ENCODE data around the gene TLN1.

Gene TLN1

GRCh38 chr9:35700031-35700430 is 32.0 kb downstream of the TLN1 start:
- peaks cover 19 to 94% (median 90%) of the 10 kb centered on the region in 5 donors for H3K36me3 ChIP-seq (ENCODE audit: control insufficient read depth in 5 of 5, insufficient read depth in 5 of 5, low read length in 5 of 5)
- no peak overlapping the region for H3K4me3 ChIP-seq (ENCODE audit: low read depth in 1 of 5, low read length in 5 of 5)
- H3K27ac ChIP-seq (ENCODE audit: low read depth, low read length): no peak overlapping the region
- H3K4me1 ChIP-seq (ENCODE audit: control insufficient read depth in 5 of 5, insufficient read depth in 5 of 5, low read length in 5 of 5): peaks cover 0 to 4% (median 0%) of the 10 kb centered on the region in 5 donors
- no peaks in the 10 kb centered on the region for H3K27me3 ChIP-seq (ENCODE audit: control insufficient read depth in 5 of 5, insufficient read depth in 4 of 5, low read length in 5 of 5)
- H3K9me3 ChIP-seq (ENCODE audit: control insufficient read depth in 5 of 5, low read length in 5 of 5): no peaks in the 10 kb centered on the region
- H3K9ac ChIP-seq (ENCODE audit: low read length in 5 of 5): no peak overlapping the region

- H3K36me3 ChIP-seq (ENCODE audit: control insufficient read depth in 5 of 5, insufficient read depth in 5 of 5, low read length in 5 of 5): peaks cover 15 to 76% (median 72%) of the 10 kb centered on the region in 5 donors
- H3K27me3 ChIP-seq (ENCODE audit: control insufficient read depth in 5 of 5, insufficient read depth in 4 of 5, low read length in 5 of 5): no peaks in the 10 kb centered on the region
- no peaks in the 10 kb centered on the region for H3K9me3 ChIP-seq (ENCODE audit: control insufficient read depth in 5 of 5, low read length in 5 of 5)
- H3K27ac ChIP-seq (ENCODE audit: low read depth, low read length): no peak overlapping the region
- H3K4me1 ChIP-seq (ENCODE audit: control insufficient read depth in 5 of 5, insufficient read depth in 5 of 5, low read length in 5 of 5): peaks cover 0 to 4% (median 0%) of the 10 kb centered on the region in 5 donors
- H3K9ac ChIP-seq (ENCODE audit: low read length in 5 of 5): no peak overlapping the region
- H3K4me3 ChIP-seq (ENCODE audit: low read depth in 1 of 5, low read length in 5 of 5): no peak overlapping the region
Observed at GRCh38 chr9:35698231-35698630, 33.8 kb downstream of the TLN1 start.

- Histone ChIP-seq H3K27ac (ENCODE audit: low read depth, low read length) (no peak overlapping the region), H3K4me3 (ENCODE audit: low read depth in 1 of 5, low read length in 5 of 5) (no peak overlapping the region), H3K4me1 (ENCODE audit: control insufficient read depth in 5 of 5, insufficient read depth in 5 of 5, low read length in 5 of 5) (peaks cover 0 to 4% (median 0%) of the 10 kb centered on the region in 5 donors), H3K36me3 (ENCODE audit: control insufficient read depth in 5 of 5, insufficient read depth in 5 of 5, low read length in 5 of 5) (peaks cover 15 to 68% (median 65%) of the 10 kb centered on the region in 5 donors), H3K9me3 (ENCODE audit: control insufficient read depth in 5 of 5, low read length in 5 of 5) (no peaks in the 10 kb centered on the region), H3K27me3 (ENCODE audit: control insufficient read depth in 5 of 5, insufficient read depth in 4 of 5, low read length in 5 of 5) (no peaks in the 10 kb centered on the region), H3K9ac (ENCODE audit: low read length in 5 of 5) (no peak overlapping the region)
Observed at GRCh38 chr9:35697486-35697885, 34.5 kb downstream of the TLN1 start.

GRCh38 chr9:35696520-35697215 is 35.3 kb downstream of the TLN1 start:
- no peak overlapping the region for H3K27ac ChIP-seq (ENCODE audit: low read depth, low read length)
- no peaks in the 10 kb centered on the region for H3K9me3 ChIP-seq (ENCODE audit: control insufficient read depth in 5 of 5, low read length in 5 of 5)
- H3K4me1 ChIP-seq (ENCODE audit: control insufficient read depth in 5 of 5, insufficient read depth in 5 of 5, low read length in 5 of 5): peaks cover 0 to under 1% (median 0%) of the 10 kb centered on the region in 5 donors
- H3K27me3 ChIP-seq (ENCODE audit: control insufficient read depth in 5 of 5, insufficient read depth in 4 of 5, low read length in 5 of 5): no peaks in the 10 kb centered on the region
- H3K36me3 ChIP-seq (ENCODE audit: control insufficient read depth in 5 of 5, insufficient read depth in 5 of 5, low read length in 5 of 5): peaks cover 14 to 61% (median 58%) of the 10 kb centered on the region in 5 donors
- H3K4me3 ChIP-seq (ENCODE audit: low read depth in 1 of 5, low read length in 5 of 5): no peak overlapping the region
- no peak overlapping the region for H3K9ac ChIP-seq (ENCODE audit: low read length in 5 of 5)

- Histone ChIP-seq H3K9me3 (ENCODE audit: control insufficient read depth in 5 of 5, low read length in 5 of 5) (no peaks in the 10 kb centered on the region), H3K27ac (ENCODE audit: low read depth, low read length) (no peak overlapping the region), H3K4me1 (ENCODE audit: control insufficient read depth in 5 of 5, insufficient read depth in 5 of 5, low read length in 5 of 5) (peaks cover 3 to 7% (median 6%) of the 10 kb centered on the region in 5 donors), H3K9ac (ENCODE audit: low read length in 5 of 5) (no peak overlapping the region), H3K4me3 (ENCODE audit: low read depth in 1 of 5, low read length in 5 of 5) (no peak overlapping the region), H3K36me3 (ENCODE audit: control insufficient read depth in 5 of 5, insufficient read depth in 5 of 5, low read length in 5 of 5) (peaks cover 8 to 54% (median 51%) of the 10 kb centered on the region in 5 donors), H3K27me3 (ENCODE audit: control insufficient read depth in 5 of 5, insufficient read depth in 4 of 5, low read length in 5 of 5) (no peaks in the 10 kb centered on the region)
Observed at GRCh38 chr9:35695943-35696401, 36.0 kb downstream of the TLN1 start.

GRCh38 chr9:35691757-35692301 is 40.2 kb downstream of the TLN1 start:
- H3K9ac ChIP-seq (ENCODE audit: low read length in 5 of 5): no peak overlapping the region
- no peaks in the 10 kb centered on the region for H3K27me3 ChIP-seq (ENCODE audit: control insufficient read depth in 5 of 5, insufficient read depth in 4 of 5, low read length in 5 of 5)
- H3K36me3 ChIP-seq (ENCODE audit: control insufficient read depth in 5 of 5, insufficient read depth in 5 of 5, low read length in 5 of 5): peaks cover 0 to 13% (median 10%) of the 10 kb centered on the region in 5 donors
- peaks cover 5 to 32% (median 30%) of the 10 kb centered on the region in 5 donors for H3K4me1 ChIP-seq (ENCODE audit: control insufficient read depth in 5 of 5, insufficient read depth in 5 of 5, low read length in 5 of 5)
- H3K27ac ChIP-seq (ENCODE audit: low read depth, low read length): peak overlapping the region; percentile 47
- peak overlapping the region in 1 of 5 donors; percentile 75 for H3K4me3 ChIP-seq (ENCODE audit: low read depth in 1 of 5, low read length in 5 of 5)
- no peaks in the 10 kb centered on the region for H3K9me3 ChIP-seq (ENCODE audit: control insufficient read depth in 5 of 5, low read length in 5 of 5)

GRCh38 chr9:35691334-35691650 is 40.7 kb downstream of the TLN1 start:
- no peaks in the 10 kb centered on the region for H3K27me3 ChIP-seq (ENCODE audit: control insufficient read depth in 5 of 5, insufficient read depth in 4 of 5, low read length in 5 of 5)
- peak overlapping the region; percentile 53 to 76 (median 70) for H3K9ac ChIP-seq (ENCODE audit: low read length in 5 of 5)
- no peaks in the 10 kb centered on the region for H3K9me3 ChIP-seq (ENCODE audit: control insufficient read depth in 5 of 5, low read length in 5 of 5)
- peak overlapping the region; percentile 58 to 79 (median 75) for H3K4me3 ChIP-seq (ENCODE audit: low read depth in 1 of 5, low read length in 5 of 5)
- H3K27ac ChIP-seq (ENCODE audit: low read depth, low read length): peak overlapping the region; percentile 81
- H3K36me3 ChIP-seq (ENCODE audit: control insufficient read depth in 5 of 5, insufficient read depth in 5 of 5, low read length in 5 of 5): peaks cover 0 to 8% (median 7%) of the 10 kb centered on the region in 5 donors
- peaks cover 5 to 32% (median 30%) of the 10 kb centered on the region in 5 donors for H3K4me1 ChIP-seq (ENCODE audit: control insufficient read depth in 5 of 5, insufficient read depth in 5 of 5, low read length in 5 of 5)

- H3K27ac ChIP-seq (ENCODE audit: low read depth, low read length): peak overlapping the region; percentile 81
- no peaks in the 10 kb centered on the region for H3K27me3 ChIP-seq (ENCODE audit: control insufficient read depth in 5 of 5, insufficient read depth in 4 of 5, low read length in 5 of 5)
- H3K36me3 ChIP-seq (ENCODE audit: control insufficient read depth in 5 of 5, insufficient read depth in 5 of 5, low read length in 5 of 5): peaks cover 0 to 5% (median 2%) of the 10 kb centered on the region in 5 donors
- H3K9me3 ChIP-seq (ENCODE audit: control insufficient read depth in 5 of 5, low read length in 5 of 5): no peaks in the 10 kb centered on the region
- peak overlapping the region; percentile 58 to 79 (median 75) for H3K4me3 ChIP-seq (ENCODE audit: low read depth in 1 of 5, low read length in 5 of 5)
- H3K4me1 ChIP-seq (ENCODE audit: control insufficient read depth in 5 of 5, insufficient read depth in 5 of 5, low read length in 5 of 5): peaks cover 5 to 35% (median 30%) of the 10 kb centered on the region in 5 donors
- peak overlapping the region; percentile 53 to 76 (median 70) for H3K9ac ChIP-seq (ENCODE audit: low read length in 5 of 5)
Observed at GRCh38 chr9:35690614-35691333, 41.2 kb downstream of the TLN1 start.

- H3K4me3 ChIP-seq (ENCODE audit: low read depth in 1 of 5, low read length in 5 of 5): peak overlapping the region; percentile 58 to 75 (median 72)
- peak overlapping the region in 3 of 5 donors; percentile 61 to 70 (median 64) for H3K9ac ChIP-seq (ENCODE audit: low read length in 5 of 5)
- H3K27ac ChIP-seq (ENCODE audit: low read depth, low read length): peak overlapping the region; percentile 81
- H3K36me3 ChIP-seq (ENCODE audit: control insufficient read depth in 5 of 5, insufficient read depth in 5 of 5, low read length in 5 of 5): peaks cover 0 to 8% (median 3%) of the 10 kb centered on the region in 5 donors
- H3K9me3 ChIP-seq (ENCODE audit: control insufficient read depth in 5 of 5, low read length in 5 of 5): no peaks in the 10 kb centered on the region
- no peaks in the 10 kb centered on the region for H3K27me3 ChIP-seq (ENCODE audit: control insufficient read depth in 5 of 5, insufficient read depth in 4 of 5, low read length in 5 of 5)
- peaks cover 5 to 35% (median 30%) of the 10 kb centered on the region in 5 donors for H3K4me1 ChIP-seq (ENCODE audit: control insufficient read depth in 5 of 5, insufficient read depth in 5 of 5, low read length in 5 of 5)
Observed at GRCh38 chr9:35690294-35690613, 41.7 kb downstream of the TLN1 start.
